PC-3 (cell line): ENCODE measurements around the gene LIMS2. TPM values are rescaled to one million over a fixed set of nuclear protein-coding genes. Genes with fewer than 3 reads are reported as not detected.

Source experiments
- ATAC-seq: fragments of 200-7000 bp; cut with Tn5 transposase; 2 replicates; pipeline ENCODE4 v1.9.1; 2020; ENCODE audit warnings: mild to moderate bottlenecking, moderate library complexity
- BruUV-seq: library from RNA; stranded (reverse); fragments of 400-500 nt; replicated peaks from 2 replicates; lab custom pipeline; 2021; lab: Mats Ljungman, UMichigan
- CTCF ChIA-PET: fragments of 300-600 bp; sonication (Branson Sonifier 250); formaldehyde crosslinking; loops from one replicate; lab custom pipeline; 2022; ENCODE audit warnings: antibody characterized with exemption; lab: Charles Lee
- POLR2A ChIA-PET: fragments of 300-600 bp; sonication (Branson Sonifier 250); formaldehyde crosslinking; loops from one replicate; lab custom pipeline; 2022; ENCODE audit warnings: antibody characterized with exemption; ENCODE audit not compliant: unreplicated experiment; lab: Charles Lee
- DNase-seq: peaks from one replicate; pipeline ENCODE4 v3.0.0-alpha.2; 2015
- H2AFZ ChIP-seq: fragments of 300-600 bp; sonication (generic); 2 replicates; pipeline ENCODE4 v1.6.0; 2016; ENCODE audit warnings: antibody characterized with exemption, low read length
- H3F3A ChIP-seq: fragments of 300-600 bp; sonication (generic); one replicate; pipeline ENCODE4 v1.6.0; 2017; ENCODE audit warnings: antibody characterized with exemption, low read length, control low read depth, mild to moderate bottlenecking; ENCODE audit not compliant: unreplicated experiment
- H3K27ac ChIP-seq: fragments of 300-600 bp; sonication (generic); 2 replicates; pipeline ENCODE4 v1.5.1; 2016; ENCODE audit warnings: mild to moderate bottlenecking, low read length
- H3K27me3 ChIP-seq: fragments of 300-600 bp; sonication (generic); 2 replicates; pipeline ENCODE4 v1.6.1; 2016; ENCODE audit warnings: low read length, mixed read lengths
- H3K36me3 ChIP-seq: fragments of 300-600 bp; sonication (generic); 2 replicates; pipeline ENCODE4 v1.6.1; 2016; ENCODE audit warnings: low read depth, mixed run types, low read length, mixed read lengths
- H3K4me1 ChIP-seq: fragments of 300-600 bp; sonication (generic); 2 replicates; pipeline ENCODE4 v1.5.1; 2016; ENCODE audit warnings: low read length; ENCODE audit not compliant: insufficient read depth
- H3K4me2 ChIP-seq: fragments of 300-600 bp; sonication (generic); 2 replicates; pipeline ENCODE4 v1.6.0; 2016; ENCODE audit warnings: low read length
- H3K4me3 ChIP-seq: fragments of 300-600 bp; sonication (generic); 2 replicates; pipeline ENCODE4 v1.5.1; 2016; ENCODE audit warnings: mild to moderate bottlenecking, low read length, mixed read lengths
- H3K79me2 ChIP-seq: fragments of 300-600 bp; sonication (generic); 2 replicates; pipeline ENCODE4 v1.6.1; 2017; ENCODE audit warnings: low read length, mixed read lengths
- H3K9ac ChIP-seq: fragments of 300-600 bp; sonication (generic); 2 replicates; pipeline ENCODE4 v1.6.0; 2016; ENCODE audit warnings: mild to moderate bottlenecking, low read length
- H3K9me2 ChIP-seq: fragments of 300-600 bp; sonication (generic); replicated peaks from 2 replicates; pipeline ENCODE4 v1.6.1; 2016; ENCODE audit warnings: mixed run types, low read length, mixed read lengths
- H3K9me3 ChIP-seq: fragments of 300-600 bp; sonication (generic); 2 replicates; pipeline ENCODE4 v1.6.1; 2016; ENCODE audit warnings: low read length, mixed read lengths
- H4K20me1 ChIP-seq: fragments of 300-600 bp; sonication (generic); 2 replicates; pipeline ENCODE4 v1.6.1; 2016; ENCODE audit warnings: low read length, mixed read lengths
- EZH2 ChIP-seq: fragments of 300-600 bp; sonication (generic); IDR thresholded peaks from one replicate; pipeline ENCODE4 v1.6.1; 2017; ENCODE audit warnings: antibody characterized with exemption, mild to moderate bottlenecking, low read length; ENCODE audit not compliant: unreplicated experiment
- EZH2phosphoT487 ChIP-seq: fragments of 300-600 bp; sonication (generic); IDR thresholded peaks from 2 replicates; pipeline ENCODE4 v1.6.1; 2018; ENCODE audit warnings: mild to moderate bottlenecking, antibody characterized with exemption, low read length, borderline replicate concordance
- intact Hi-C: fragments of 100-400 bp; cut with micrococcal nuclease; formaldehyde crosslinking; loops from 2 replicates; pipeline ENCODE4 v1.9.0; 2023
- total RNA-seq: library from RNA; depleted of rRNA; stranded (reverse); fragments of >200 nt; gene quantifications from 2 replicates; pipeline ENCODE4 v1.2.3, GENCODE V29; 2014; rRNA removed
- TF ChIP-seq, protein P1 (sequence below): fragments of 300-600 bp; sonication (generic); conservative IDR thresholded peaks from 2 replicates; pipeline ENCODE4 v1.5.1; 2017; ENCODE audit warnings: antibody characterized with exemption, low read depth, mild to moderate bottlenecking, low read length

The LIMS2 gene
- total RNA-seq, 1 experiment from 2014 or later: 5.0 TPM

DNA sequence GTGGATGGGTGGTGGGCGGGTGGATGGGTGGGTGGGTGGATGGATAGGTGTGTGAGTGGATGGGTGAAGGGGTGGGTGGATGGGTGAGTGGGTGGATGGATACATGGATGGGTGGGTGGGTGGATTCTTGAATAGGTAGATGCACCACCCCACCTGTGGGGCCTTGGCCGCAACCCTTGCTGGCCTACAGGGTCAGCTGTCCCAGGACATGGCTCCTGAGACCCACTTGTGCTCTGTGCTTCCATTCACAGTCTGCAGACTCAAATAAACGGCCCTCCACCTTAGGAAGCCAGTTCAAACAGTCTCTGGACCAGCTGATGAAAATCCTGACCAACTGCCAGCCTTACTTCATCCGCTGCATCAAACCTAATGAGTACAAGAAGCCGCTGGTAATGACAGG lies 85.5 kb downstream of the LIMS2 start:
- Histone ChIP-seq H3K9me3 (no peaks in the 10 kb centered on the region), H3K9me2 (no peaks in the 10 kb centered on the region), H3K4me2 (no peak overlapping the region), H3K4me1 (peaks cover 10% of the 10 kb centered on the region), H3K4me3 (no peak overlapping the region), H3K36me3 (no peaks in the 10 kb centered on the region), H4K20me1 (no peaks in the 10 kb centered on the region), H2AFZ (no peak overlapping the region), H3K27me3 (no peaks in the 10 kb centered on the region), H3K9ac (no peak overlapping the region), H3F3A (no peaks in the 10 kb centered on the region), H3K79me2 (no peaks in the 10 kb centered on the region), H3K27ac (no peak overlapping the region)
- ChIA-PET POLR2A (no interaction called here), CTCF (no interaction called here)
- no peak for TF ChIP-seq EZH2phosphoT487
- no peak for TF ChIP-seq EZH2
- TF ChIP-seq, protein P1, sequence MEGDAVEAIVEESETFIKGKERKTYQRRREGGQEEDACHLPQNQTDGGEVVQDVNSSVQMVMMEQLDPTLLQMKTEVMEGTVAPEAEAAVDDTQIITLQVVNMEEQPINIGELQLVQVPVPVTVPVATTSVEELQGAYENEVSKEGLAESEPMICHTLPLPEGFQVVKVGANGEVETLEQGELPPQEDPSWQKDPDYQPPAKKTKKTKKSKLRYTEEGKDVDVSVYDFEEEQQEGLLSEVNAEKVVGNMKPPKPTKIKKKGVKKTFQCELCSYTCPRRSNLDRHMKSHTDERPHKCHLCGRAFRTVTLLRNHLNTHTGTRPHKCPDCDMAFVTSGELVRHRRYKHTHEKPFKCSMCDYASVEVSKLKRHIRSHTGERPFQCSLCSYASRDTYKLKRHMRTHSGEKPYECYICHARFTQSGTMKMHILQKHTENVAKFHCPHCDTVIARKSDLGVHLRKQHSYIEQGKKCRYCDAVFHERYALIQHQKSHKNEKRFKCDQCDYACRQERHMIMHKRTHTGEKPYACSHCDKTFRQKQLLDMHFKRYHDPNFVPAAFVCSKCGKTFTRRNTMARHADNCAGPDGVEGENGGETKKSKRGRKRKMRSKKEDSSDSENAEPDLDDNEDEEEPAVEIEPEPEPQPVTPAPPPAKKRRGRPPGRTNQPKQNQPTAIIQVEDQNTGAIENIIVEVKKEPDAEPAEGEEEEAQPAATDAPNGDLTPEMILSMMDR: no peak
- DNase-seq (no peak), ATAC-seq (no peak)
- BruUV-seq: no TSS peak
- intact Hi-C loops: no loop called here

DNA sequence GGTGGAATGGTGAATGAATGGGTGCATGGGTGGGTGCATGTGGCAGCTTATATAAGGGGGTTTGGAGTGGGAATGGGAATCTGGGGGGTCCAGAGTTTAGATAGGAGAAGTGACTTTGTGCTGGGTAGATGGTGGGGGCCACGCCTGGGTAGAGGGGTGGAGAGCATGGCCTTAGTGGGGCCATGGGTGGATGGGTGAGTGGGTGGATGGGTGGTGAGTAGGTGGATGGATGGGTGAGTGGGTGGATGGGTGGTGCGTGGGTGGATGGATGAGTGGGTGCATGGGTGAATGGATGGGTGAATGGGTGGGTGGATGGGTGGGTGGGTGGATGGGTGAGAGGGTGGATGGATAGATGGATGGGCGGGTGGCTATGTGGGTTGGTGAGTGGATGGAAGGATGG lies 86.0 kb downstream of the LIMS2 start:
- no peak for TF ChIP-seq EZH2
- TF ChIP-seq, protein P1: no peak
- no peak for TF ChIP-seq EZH2phosphoT487
- DNase-seq (no peak), ATAC-seq (no peak)
- Histone ChIP-seq H3K79me2 (no peaks in the 10 kb centered on the region), H3K4me3 (no peak overlapping the region), H3K9ac (no peak overlapping the region), H3K27me3 (no peaks in the 10 kb centered on the region), H4K20me1 (no peaks in the 10 kb centered on the region), H3K4me2 (no peak overlapping the region), H3K36me3 (no peaks in the 10 kb centered on the region), H3K27ac (no peak overlapping the region), H2AFZ (no peak overlapping the region), H3F3A (no peaks in the 10 kb centered on the region), H3K9me3 (no peaks in the 10 kb centered on the region), H3K9me2 (no peaks in the 10 kb centered on the region), H3K4me1 (0 out of 2 replicates have a peak, but pooled peaks cover 8% of the 10 kb centered on the region)
- intact Hi-C loops: no loop called here
- no TSS peak for BruUV-seq
- CTCF ChIA-PET: no interaction called here
- POLR2A ChIA-PET: no interaction called here

Other genes starting within 250 kb of the LIMS2 start
- gene IWS1, start 149.0 kb downstream of the LIMS2 start, total RNA-seq: 51.4 and 63.6 TPM in 2 replicates
- gene MYO7B, start 139.8 kb downstream of the LIMS2 start, total RNA-seq: 28.0 and 37.8 TPM in 2 replicates
- gene GPR17, start 29.4 kb downstream of the LIMS2 start, total RNA-seq: 0.92 and 1.0 TPM in 2 replicates
- 4.2 and 5.4 TPM in 2 replicates for gene SFT2D3, start 26.0 kb upstream of the LIMS2 start, total RNA-seq
- 31.4 and 31.7 TPM in 2 replicates for gene WDR33, start 135.6 kb upstream of the LIMS2 start, total RNA-seq
- 23.6 and 25.3 TPM in 2 replicates for gene POLR2D, start 182.6 kb upstream of the LIMS2 start, total RNA-seq
- 10.9 and 14.6 TPM in 2 replicates for gene AMMECR1L, start 210.4 kb upstream of the LIMS2 start, total RNA-seq